ENCODE measurements around the gene CAMK2B. TPM values are rescaled to one million over a fixed set of nuclear protein-coding genes. Genes with fewer than 3 reads are reported as not detected.
"Not testable (repeated sequence)": the region's sequence is repeated elsewhere in the genome, so short reads cannot be mapped to it uniquely, and the experiment has no call there.

The CAMK2B gene
- polyA plus RNA-seq, 3 donors = 1.7 to 3.7 (median 3.4) TPM

GRCh38 chr7:44189993-44190872 is 135.2 kb downstream of the CAMK2B start:
- no peak for DNase-seq (ENCODE audit: extremely low read depth in 1 of 11, low read depth in 9 of 11, low spot score in 4 of 11)

- peak in 9 of 11 donors; percentile 25 to 66 (median 52) for DNase-seq (ENCODE audit: extremely low read depth in 1 of 11, low read depth in 9 of 11, low spot score in 4 of 11)
Observed at GRCh38 chr7:44189286-44189992, 136.0 kb downstream of the CAMK2B start, which contains the start of gene GCK. Gene GCK (minus strand): TSS chr7:44189439. CDS start chr7:44188953, 486 bp downstream.

GRCh38 chr7:44188480-44189225 is 136.7 kb downstream of the CAMK2B start:
- DNase-seq (ENCODE audit: extremely low read depth in 1 of 11, low read depth in 9 of 11, low spot score in 4 of 11) = no peak

GRCh38 chr7:44187636-44188416 is 137.6 kb downstream of the CAMK2B start:
- DNase-seq (ENCODE audit: extremely low read depth in 1 of 11, low read depth in 9 of 11, low spot score in 4 of 11) = no peak

- no peak for DNase-seq (ENCODE audit: extremely low read depth in 1 of 11, low read depth in 9 of 11, low spot score in 4 of 11)
Observed at GRCh38 chr7:44186736-44187135, 138.7 kb downstream of the CAMK2B start.

GRCh38 chr7:44185729-44186128 is 139.7 kb downstream of the CAMK2B start:
- no peak for DNase-seq (ENCODE audit: extremely low read depth in 1 of 11, low read depth in 9 of 11, low spot score in 4 of 11)

- DNase-seq (ENCODE audit: extremely low read depth in 1 of 11, low read depth in 9 of 11, low spot score in 4 of 11) = no peak
Observed at GRCh38 chr7:44184873-44185446, 140.4 kb downstream of the CAMK2B start.

- DNase-seq (ENCODE audit: extremely low read depth in 1 of 11, low read depth in 9 of 11, low spot score in 4 of 11) = no peak
Observed at GRCh38 chr7:44184206-44184872, 141.1 kb downstream of the CAMK2B start.

GRCh38 chr7:44183386-44183785 is 142.0 kb downstream of the CAMK2B start:
- no peak for DNase-seq (ENCODE audit: extremely low read depth in 1 of 11, low read depth in 9 of 11, low spot score in 4 of 11)

- DNase-seq (ENCODE audit: extremely low read depth in 1 of 11, low read depth in 9 of 11, low spot score in 4 of 11) = no peak
Observed at GRCh38 chr7:44182827-44183226, 142.6 kb downstream of the CAMK2B start.

- no peak for DNase-seq (ENCODE audit: extremely low read depth in 1 of 11, low read depth in 9 of 11, low spot score in 4 of 11)
Observed at GRCh38 chr7:44180631-44181030, 144.8 kb downstream of the CAMK2B start.

GRCh38 chr7:44177570-44178131 is 147.7 kb downstream of the CAMK2B start:
- no peak for DNase-seq (ENCODE audit: extremely low read depth in 1 of 11, low read depth in 9 of 11, low spot score in 4 of 11)

- no peak for DNase-seq (ENCODE audit: extremely low read depth in 1 of 11, low read depth in 9 of 11, low spot score in 4 of 11)
Observed at GRCh38 chr7:44176486-44176885, 148.9 kb downstream of the CAMK2B start.

GRCh38 chr7:44175730-44176129 is 149.7 kb downstream of the CAMK2B start:
- DNase-seq (ENCODE audit: extremely low read depth in 1 of 11, low read depth in 9 of 11, low spot score in 4 of 11) = no peak

- not testable (repeated sequence) for DNase-seq (ENCODE audit: extremely low read depth in 1 of 11, low read depth in 9 of 11, low spot score in 4 of 11)
Observed at GRCh38 chr7:44174694-44174948, 150.8 kb downstream of the CAMK2B start.

- DNase-seq (ENCODE audit: extremely low read depth in 1 of 11, low read depth in 9 of 11, low spot score in 4 of 11) = no peak
Observed at GRCh38 chr7:44173911-44174693, 151.3 kb downstream of the CAMK2B start.

GRCh38 chr7:44172803-44173424 is 152.5 kb downstream of the CAMK2B start:
- DNase-seq (ENCODE audit: extremely low read depth in 1 of 11, low read depth in 9 of 11, low spot score in 4 of 11) = no peak

All from renal cortex interstitium (tissue), 11 donors.